ENCODE measurements around the gene RAB29.

The RAB29 gene

DNA sequence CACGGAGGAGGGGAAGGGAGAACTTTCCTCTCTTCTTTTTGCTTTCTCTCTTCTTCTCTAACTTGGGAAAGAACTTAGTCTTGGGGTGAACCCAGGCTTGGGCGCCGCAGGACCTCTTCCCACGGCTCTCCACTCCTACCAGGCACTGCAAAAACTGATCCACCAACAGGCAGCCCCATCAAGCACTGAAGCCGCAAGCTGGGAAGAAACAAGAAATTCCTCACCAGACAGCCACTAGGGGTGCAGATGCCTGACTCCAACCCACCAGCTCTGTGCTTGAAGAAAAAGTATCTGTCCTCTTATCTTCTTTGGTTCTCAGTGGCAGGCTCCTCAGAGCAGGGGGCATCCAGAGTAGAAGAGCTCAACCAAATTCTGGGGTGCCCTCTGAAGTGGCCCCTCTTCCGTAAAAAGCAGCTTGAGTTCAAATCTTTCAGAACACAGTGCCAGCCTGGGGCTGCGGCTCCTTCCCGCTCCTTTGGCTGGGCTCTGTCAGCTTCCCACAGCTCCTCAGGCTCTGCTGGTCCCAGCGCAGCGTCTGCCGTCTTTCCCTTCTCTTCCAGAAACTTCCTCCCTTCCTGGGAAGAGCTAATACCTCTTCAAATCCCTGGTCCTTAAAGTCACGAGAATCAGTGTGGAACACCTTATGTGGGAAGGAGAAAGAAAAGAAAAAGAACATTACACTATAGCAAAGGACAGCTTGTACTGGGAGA, 35.3 kb upstream of the RAB29 start:
- no peak overlapping the region for H3K9ac ChIP-seq (ENCODE audit: low read length in 2 of 2)
- H3K36me3 ChIP-seq (ENCODE audit: control insufficient read depth in 2 of 2, insufficient read depth in 2 of 2, low read length in 2 of 2), result peaks cover 0 to 4% of the 10 kb centered on the region in 2 donors
- peak overlapping the region; percentile 88 to 90 for H3K4me3 ChIP-seq (ENCODE audit: low read length in 2 of 2)
- H3K9me3 ChIP-seq (ENCODE audit: control insufficient read depth in 2 of 2, low read length in 2 of 2), result no peaks in the 10 kb centered on the region
- H3K27ac ChIP-seq (ENCODE audit: low read length), result no peak overlapping the region
- H3K27me3 ChIP-seq (ENCODE audit: control insufficient read depth in 1 of 2, insufficient read depth in 2 of 2, low read length in 2 of 2), result no peaks in the 10 kb centered on the region
- peaks cover 57% of the 10 kb centered on the region for H3K4me1 ChIP-seq (ENCODE audit: control insufficient read depth, insufficient read depth, low read length)

DNA sequence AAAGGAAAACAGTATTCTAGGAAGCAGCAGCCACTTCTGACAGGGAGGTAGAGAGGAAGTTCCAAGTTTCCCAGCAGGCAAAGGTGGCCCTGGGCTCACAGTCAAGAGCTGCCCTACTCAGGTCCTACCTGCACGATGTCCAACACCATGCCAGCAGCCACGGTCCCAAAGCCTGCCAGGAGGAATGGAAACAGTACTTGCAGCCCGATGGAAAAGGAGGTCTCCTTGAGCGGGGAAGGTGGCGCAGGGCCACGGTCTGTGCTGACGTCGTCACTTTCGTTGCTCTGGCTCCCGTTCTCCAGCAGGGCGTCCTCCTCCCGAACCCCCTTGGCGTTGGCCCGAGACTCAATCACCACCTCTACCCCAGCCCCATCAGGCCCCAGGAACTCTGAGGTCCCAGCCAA, 34.7 kb upstream of the RAB29 start:
- Histone ChIP-seq H3K9me3 (ENCODE audit: control insufficient read depth in 2 of 2, low read length in 2 of 2) (no peaks in the 10 kb centered on the region), H3K9ac (ENCODE audit: low read length in 2 of 2) (no peak overlapping the region), H3K27ac (ENCODE audit: low read length) (no peak overlapping the region), H3K36me3 (ENCODE audit: control insufficient read depth in 2 of 2, insufficient read depth in 2 of 2, low read length in 2 of 2) (peaks cover 0 to 6% of the 10 kb centered on the region in 2 donors), H3K4me1 (ENCODE audit: control insufficient read depth, insufficient read depth, low read length) (peaks cover 59% of the 10 kb centered on the region), H3K27me3 (ENCODE audit: control insufficient read depth in 1 of 2, insufficient read depth in 2 of 2, low read length in 2 of 2) (no peaks in the 10 kb centered on the region), H3K4me3 (ENCODE audit: low read length in 2 of 2) (peak overlapping the region in 1 of 2 donors; percentile 54)

DNA sequence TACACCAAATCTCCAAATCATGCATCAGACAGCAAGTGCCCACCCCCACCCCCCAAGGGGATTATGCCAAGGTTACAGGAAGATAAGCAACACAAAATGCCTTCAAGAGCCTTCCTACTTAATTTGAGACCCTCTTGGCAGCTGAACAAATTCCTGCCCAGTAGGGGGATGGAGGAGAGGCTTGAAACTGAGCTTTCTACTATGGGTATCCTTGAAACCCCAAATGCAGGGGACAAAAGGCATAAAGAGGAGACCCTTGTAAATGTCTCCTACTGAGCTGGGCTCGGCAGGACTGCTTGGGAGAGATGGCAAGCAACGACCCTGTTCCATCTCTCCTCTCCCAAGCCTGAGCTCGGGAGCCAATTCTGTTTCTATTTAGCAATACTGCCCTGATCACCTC, 34.2 kb upstream of the RAB29 start:
- Histone ChIP-seq H3K27me3 (ENCODE audit: control insufficient read depth in 1 of 2, insufficient read depth in 2 of 2, low read length in 2 of 2) (no peaks in the 10 kb centered on the region), H3K9me3 (ENCODE audit: control insufficient read depth in 2 of 2, low read length in 2 of 2) (no peaks in the 10 kb centered on the region), H3K27ac (ENCODE audit: low read length) (no peak overlapping the region), H3K36me3 (ENCODE audit: control insufficient read depth in 2 of 2, insufficient read depth in 2 of 2, low read length in 2 of 2) (peaks cover 0 to 6% of the 10 kb centered on the region in 2 donors), H3K4me3 (ENCODE audit: low read length in 2 of 2) (peak overlapping the region in 1 of 2 donors; percentile 54), H3K4me1 (ENCODE audit: control insufficient read depth, insufficient read depth, low read length) (peaks cover 59% of the 10 kb centered on the region), H3K9ac (ENCODE audit: low read length in 2 of 2) (no peak overlapping the region)

DNA sequence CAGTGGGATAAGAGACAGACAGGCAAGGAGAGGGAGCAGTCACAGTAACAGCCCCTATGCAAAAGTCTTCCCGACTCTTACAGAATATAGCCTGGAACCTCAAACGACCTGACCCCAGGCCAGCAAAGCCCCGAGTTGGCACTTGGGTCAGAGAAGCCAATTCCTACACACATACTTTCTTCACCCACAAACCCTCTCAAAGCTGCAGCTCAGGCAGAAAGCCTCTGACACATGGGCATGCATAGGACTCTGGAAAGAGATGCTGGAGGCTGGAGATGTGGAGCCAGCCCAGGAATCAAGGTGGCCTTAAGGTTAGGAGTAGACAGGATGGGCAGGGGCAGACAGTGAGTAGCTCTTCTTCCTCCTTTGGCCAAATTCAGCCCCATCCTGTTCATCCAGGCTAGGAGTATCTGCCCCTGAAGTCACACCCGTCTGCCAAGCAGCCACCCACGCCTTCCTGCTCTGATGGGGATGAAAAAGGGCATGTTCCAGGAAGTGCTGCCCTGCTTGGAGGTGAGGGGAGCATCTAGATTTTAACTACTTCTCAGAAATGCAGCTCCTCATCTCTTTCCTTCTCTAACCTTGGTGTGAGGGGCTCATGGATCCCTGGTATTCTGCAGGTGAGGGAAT, 29.9 kb upstream of the RAB29 start:
- no peak overlapping the region for H3K9ac ChIP-seq (ENCODE audit: low read length in 2 of 2)
- peaks cover 0 to 5% of the 10 kb centered on the region in 2 donors for H3K36me3 ChIP-seq (ENCODE audit: control insufficient read depth in 2 of 2, insufficient read depth in 2 of 2, low read length in 2 of 2)
- no peak overlapping the region for H3K4me3 ChIP-seq (ENCODE audit: low read length in 2 of 2)
- no peaks in the 10 kb centered on the region for H3K27me3 ChIP-seq (ENCODE audit: control insufficient read depth in 1 of 2, insufficient read depth in 2 of 2, low read length in 2 of 2)
- H3K4me1 ChIP-seq (ENCODE audit: control insufficient read depth, insufficient read depth, low read length), result peaks cover 44% of the 10 kb centered on the region
- H3K27ac ChIP-seq (ENCODE audit: low read length), result no peak overlapping the region
- no peaks in the 10 kb centered on the region for H3K9me3 ChIP-seq (ENCODE audit: control insufficient read depth in 2 of 2, low read length in 2 of 2)

DNA sequence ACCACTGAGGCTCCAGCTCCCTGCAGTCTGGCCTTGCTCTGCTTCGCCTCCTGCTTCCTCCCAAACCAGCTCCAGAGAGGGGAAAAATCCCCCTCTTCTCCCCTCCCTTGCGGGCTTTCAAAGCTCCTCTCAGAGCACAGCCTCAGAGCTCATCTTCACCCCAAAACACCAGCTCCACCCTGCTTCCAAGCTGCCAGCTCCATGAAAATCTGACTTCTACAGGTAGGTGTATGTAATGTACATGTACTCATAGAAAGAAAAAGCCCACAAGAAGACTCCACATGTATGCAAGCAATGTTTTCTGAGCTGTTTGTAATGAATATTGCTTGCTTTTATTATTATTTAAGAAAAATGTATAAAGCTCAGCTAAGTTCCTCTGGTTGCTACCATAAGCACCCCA, 29.3 kb upstream of the RAB29 start:
- Histone ChIP-seq H3K4me3 (ENCODE audit: low read length in 2 of 2) (no peak overlapping the region), H3K27ac (ENCODE audit: low read length) (no peak overlapping the region), H3K27me3 (ENCODE audit: control insufficient read depth in 1 of 2, insufficient read depth in 2 of 2, low read length in 2 of 2) (no peaks in the 10 kb centered on the region), H3K9ac (ENCODE audit: low read length in 2 of 2) (no peak overlapping the region), H3K4me1 (ENCODE audit: control insufficient read depth, insufficient read depth, low read length) (peaks cover 38% of the 10 kb centered on the region), H3K36me3 (ENCODE audit: control insufficient read depth in 2 of 2, insufficient read depth in 2 of 2, low read length in 2 of 2) (peaks cover 2 to 3% of the 10 kb centered on the region in 2 donors), H3K9me3 (ENCODE audit: control insufficient read depth in 2 of 2, low read length in 2 of 2) (no peaks in the 10 kb centered on the region)

DNA sequence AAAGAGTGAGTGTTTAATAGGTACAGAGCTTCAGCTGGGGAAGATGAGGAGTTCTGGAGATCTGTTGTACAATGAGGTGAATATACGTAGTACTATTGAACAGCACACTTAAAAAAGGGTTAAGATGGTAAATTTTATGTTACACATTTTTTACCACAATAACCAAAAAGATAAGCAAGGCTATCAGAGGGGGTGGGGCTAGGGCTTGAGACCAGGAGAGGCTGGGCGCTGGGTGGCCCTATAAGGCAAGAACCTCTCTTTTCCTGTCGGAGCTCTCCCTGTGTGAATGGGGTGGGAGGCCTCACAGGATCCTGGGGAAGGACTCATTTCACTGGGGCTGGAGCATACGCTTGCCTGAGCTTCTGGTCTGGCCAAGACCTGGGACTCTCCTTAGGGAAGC, 28.7 kb upstream of the RAB29 start:
- H3K9ac ChIP-seq (ENCODE audit: low read length in 2 of 2), result no peak overlapping the region
- peaks cover 33% of the 10 kb centered on the region for H3K4me1 ChIP-seq (ENCODE audit: control insufficient read depth, insufficient read depth, low read length)
- H3K4me3 ChIP-seq (ENCODE audit: low read length in 2 of 2), result no peak overlapping the region
- H3K27ac ChIP-seq (ENCODE audit: low read length), result no peak overlapping the region
- H3K36me3 ChIP-seq (ENCODE audit: control insufficient read depth in 2 of 2, insufficient read depth in 2 of 2, low read length in 2 of 2), result peaks cover 8% of the 10 kb centered on the region in 2 donors
- H3K9me3 ChIP-seq (ENCODE audit: control insufficient read depth in 2 of 2, low read length in 2 of 2), result no peaks in the 10 kb centered on the region
- H3K27me3 ChIP-seq (ENCODE audit: control insufficient read depth in 1 of 2, insufficient read depth in 2 of 2, low read length in 2 of 2), result no peaks in the 10 kb centered on the region

DNA sequence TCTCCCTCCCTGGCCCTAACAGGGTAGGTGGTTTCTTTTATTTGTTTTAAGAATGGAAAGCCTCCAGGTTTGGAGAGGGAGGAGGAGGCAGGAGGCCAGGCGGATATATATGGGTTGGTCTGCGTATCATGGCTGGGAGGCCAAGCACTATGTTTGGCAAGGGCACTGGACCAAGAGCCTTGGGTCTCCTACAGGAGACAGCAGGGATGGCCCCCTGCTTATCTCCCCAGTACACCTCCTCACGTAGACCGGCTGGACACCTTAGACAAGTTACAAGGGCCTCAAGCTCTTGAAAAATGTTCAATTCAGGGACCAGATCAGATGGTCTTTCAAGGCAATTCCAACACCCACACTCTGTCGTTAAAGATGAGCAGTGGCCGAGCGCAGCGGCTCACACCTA, 26.8 kb upstream of the RAB29 start:
- Histone ChIP-seq H3K9ac (ENCODE audit: low read length in 2 of 2) (no peak overlapping the region), H3K27me3 (ENCODE audit: control insufficient read depth in 1 of 2, insufficient read depth in 2 of 2, low read length in 2 of 2) (no peaks in the 10 kb centered on the region), H3K9me3 (ENCODE audit: control insufficient read depth in 2 of 2, low read length in 2 of 2) (no peaks in the 10 kb centered on the region), H3K4me3 (ENCODE audit: low read length in 2 of 2) (no peak overlapping the region), H3K4me1 (ENCODE audit: control insufficient read depth, insufficient read depth, low read length) (peaks cover 22% of the 10 kb centered on the region), H3K36me3 (ENCODE audit: control insufficient read depth in 2 of 2, insufficient read depth in 2 of 2, low read length in 2 of 2) (peaks cover 25 to 27% of the 10 kb centered on the region in 2 donors), H3K27ac (ENCODE audit: low read length) (no peak overlapping the region)

DNA sequence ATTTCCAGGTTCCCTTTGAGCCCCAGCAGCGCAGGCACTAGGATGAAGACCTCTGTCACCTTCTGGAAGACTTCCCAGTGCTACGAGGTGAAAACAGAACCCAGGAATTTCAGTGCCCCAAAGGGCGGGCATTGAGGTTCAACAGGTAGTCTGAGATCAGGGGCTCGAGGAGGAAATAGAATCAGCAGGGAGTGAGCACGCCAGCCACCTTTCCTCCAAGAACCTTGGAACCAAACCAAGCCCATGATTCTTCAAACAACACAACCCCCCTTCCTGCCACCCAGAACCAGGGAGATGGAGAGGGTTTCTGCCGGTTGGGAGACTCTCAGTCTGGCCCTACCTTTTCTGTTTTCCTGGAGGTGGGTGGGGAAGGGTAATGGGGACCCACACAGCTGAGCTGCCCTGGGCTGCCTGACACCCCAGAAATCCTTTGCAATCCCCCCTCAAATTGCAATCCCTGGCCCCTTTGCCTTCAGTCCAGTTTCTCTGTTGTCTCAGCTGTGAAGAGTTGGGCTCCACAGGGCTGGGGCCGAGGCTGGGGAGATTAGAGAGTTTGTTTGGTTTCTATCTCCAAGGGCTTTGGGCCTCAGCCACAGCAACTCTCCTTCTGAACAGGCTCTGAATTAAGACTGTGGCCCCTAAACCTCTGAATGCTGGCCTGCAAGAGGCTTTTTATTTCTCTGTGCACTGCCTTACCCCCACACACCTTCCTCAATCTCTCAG, 25.9 kb upstream of the RAB29 start:
- H3K27ac ChIP-seq (ENCODE audit: low read length), result no peak overlapping the region
- peaks cover 15% of the 10 kb centered on the region for H3K4me1 ChIP-seq (ENCODE audit: control insufficient read depth, insufficient read depth, low read length)
- H3K4me3 ChIP-seq (ENCODE audit: low read length in 2 of 2), result no peak overlapping the region
- peaks cover 34 to 35% of the 10 kb centered on the region in 2 donors for H3K36me3 ChIP-seq (ENCODE audit: control insufficient read depth in 2 of 2, insufficient read depth in 2 of 2, low read length in 2 of 2)
- no peaks in the 10 kb centered on the region for H3K27me3 ChIP-seq (ENCODE audit: control insufficient read depth in 1 of 2, insufficient read depth in 2 of 2, low read length in 2 of 2)
- no peak overlapping the region for H3K9ac ChIP-seq (ENCODE audit: low read length in 2 of 2)
- H3K9me3 ChIP-seq (ENCODE audit: control insufficient read depth in 2 of 2, low read length in 2 of 2), result no peaks in the 10 kb centered on the region

DNA sequence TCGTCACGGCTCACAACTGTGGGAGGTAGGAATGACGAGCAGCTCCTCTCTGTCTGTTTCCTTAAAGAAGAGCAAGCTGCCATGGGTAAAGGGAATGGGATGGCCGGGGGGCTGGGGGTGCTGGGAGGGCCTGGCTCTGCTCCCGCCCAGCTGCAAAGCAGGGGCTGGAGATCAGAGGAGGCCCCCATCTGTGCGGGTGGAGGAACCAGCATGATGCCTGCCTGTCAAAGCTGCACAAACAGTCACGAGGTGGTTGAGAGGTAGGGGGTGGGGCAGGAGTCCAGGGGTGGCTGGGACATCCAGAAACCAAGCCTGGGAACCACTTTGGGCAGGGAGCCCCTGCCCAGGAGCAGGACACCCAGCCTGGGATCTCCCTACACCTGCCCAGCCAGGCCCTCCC, 25.1 kb upstream of the RAB29 start:
- Histone ChIP-seq H3K9ac (ENCODE audit: low read length in 2 of 2) (no peak overlapping the region), H3K36me3 (ENCODE audit: control insufficient read depth in 2 of 2, insufficient read depth in 2 of 2, low read length in 2 of 2) (peaks cover 40 to 41% of the 10 kb centered on the region in 2 donors), H3K4me3 (ENCODE audit: low read length in 2 of 2) (no peak overlapping the region), H3K4me1 (ENCODE audit: control insufficient read depth, insufficient read depth, low read length) (peaks cover 11% of the 10 kb centered on the region), H3K27ac (ENCODE audit: low read length) (no peak overlapping the region), H3K27me3 (ENCODE audit: control insufficient read depth in 1 of 2, insufficient read depth in 2 of 2, low read length in 2 of 2) (no peaks in the 10 kb centered on the region), H3K9me3 (ENCODE audit: control insufficient read depth in 2 of 2, low read length in 2 of 2) (no peaks in the 10 kb centered on the region)

DNA sequence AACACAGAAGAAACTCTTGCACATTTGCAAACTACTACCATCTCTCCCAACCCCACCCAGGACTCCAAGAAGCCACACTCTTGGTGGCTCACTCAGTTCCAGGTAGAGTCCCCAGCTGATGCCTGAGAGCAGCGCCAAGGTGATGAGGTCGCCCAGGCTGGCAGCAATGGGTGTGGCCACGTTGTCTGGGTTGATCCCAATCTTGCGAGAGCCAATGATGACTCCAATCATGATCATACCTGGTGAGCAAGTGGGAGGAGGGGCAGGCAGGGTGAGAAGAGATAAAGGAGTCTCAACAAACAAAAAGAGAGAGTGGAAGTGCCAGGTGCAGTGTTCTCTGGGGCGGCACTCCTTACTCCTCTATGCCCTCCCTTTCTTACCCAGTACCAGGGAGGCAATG, 23.3 kb upstream of the RAB29 start:
- Histone ChIP-seq H3K9ac (ENCODE audit: low read length in 2 of 2) (no peak overlapping the region), H3K36me3 (ENCODE audit: control insufficient read depth in 2 of 2, insufficient read depth in 2 of 2, low read length in 2 of 2) (peaks cover 52 to 54% of the 10 kb centered on the region in 2 donors), H3K27me3 (ENCODE audit: control insufficient read depth in 1 of 2, insufficient read depth in 2 of 2, low read length in 2 of 2) (no peaks in the 10 kb centered on the region), H3K4me3 (ENCODE audit: low read length in 2 of 2) (no peak overlapping the region), H3K27ac (ENCODE audit: low read length) (no peak overlapping the region), H3K4me1 (ENCODE audit: control insufficient read depth, insufficient read depth, low read length) (peaks cover 10% of the 10 kb centered on the region), H3K9me3 (ENCODE audit: control insufficient read depth in 2 of 2, low read length in 2 of 2) (no peaks in the 10 kb centered on the region)

Data from stomach smooth muscle (tissue), 2 donors.